ENCODE results near the gene KATNAL1. TPM values are rescaled to one million over a fixed set of nuclear protein-coding genes. Genes with fewer than 3 reads are reported as not detected.
A peak's percentile ranks its signal among the peaks of the same experiment; 100 is the strongest.

The KATNAL1 gene
- total RNA-seq, 1 donor from 2014 or later: 42.0 TPM

- no peak overlapping the region for H3K9ac ChIP-seq (ENCODE audit: low read length)
- TF ChIP-seq EZH2 (IDR thresholded peaks at IDR 0.05; ENCODE audit: insufficient read depth, low read length) (no peak), CTCF (IDR thresholded peaks at IDR 0.05; ENCODE audit: insufficient read depth, low read depth, low read length) (no peak)
- no peak for FAIRE-seq
Observed at GRCh38 chr13:30204564-30204963, 102.8 kb downstream of the KATNAL1 start.

DNA sequence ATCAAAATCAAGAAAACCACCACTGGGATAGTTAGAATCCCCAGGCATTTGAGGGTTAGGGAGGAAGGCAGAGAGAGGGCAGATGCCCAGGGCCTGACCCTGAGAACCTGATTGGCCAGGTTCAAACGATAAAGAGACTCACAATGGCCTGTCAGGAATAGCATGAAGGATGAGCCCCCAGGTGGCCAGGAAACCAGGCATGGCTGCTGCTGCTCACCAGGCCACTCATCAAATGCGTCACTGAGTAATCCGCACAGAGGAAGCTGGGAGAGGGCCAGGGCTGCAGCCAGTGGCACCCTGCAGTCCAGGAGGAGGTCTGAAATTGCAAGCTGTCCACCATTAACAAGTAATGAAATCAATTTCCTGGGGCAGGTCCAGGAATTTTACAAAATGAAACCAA is 111.3 kb downstream of the KATNAL1 start:
- peaks cover 2% of the 10 kb centered on the region for H3K9me3 ChIP-seq (ENCODE audit: insufficient read depth, low read depth, low read length)
- H2AFZ ChIP-seq (ENCODE audit: low read depth, low read length): no peak overlapping the region
- H3K27ac ChIP-seq (ENCODE audit: low read depth, low read length): no peak overlapping the region
- Mint-ChIP-seq H3K4me3 (ENCODE audit: unreplicated experiment) (no peak overlapping the region), H3K4me1 (ENCODE audit: low read depth, unreplicated experiment) (peaks cover 8% of the 10 kb centered on the region), H3K27ac (ENCODE audit: unreplicated experiment) (no peak overlapping the region), H3K27me3 (ENCODE audit: low read depth, unreplicated experiment) (no peaks in the 10 kb centered on the region), H3K36me3 (ENCODE audit: low read depth, unreplicated experiment) (peaks cover 11% of the 10 kb centered on the region), H3K9me3 (ENCODE audit: unreplicated experiment) (peaks cover 2% of the 10 kb centered on the region)
- peaks cover 5% of the 10 kb centered on the region for H3K4me1 ChIP-seq (ENCODE audit: insufficient read depth, low read length)
- DNase-seq (ENCODE audit: low read depth) (peak; percentile 66), FAIRE-seq (no peak)
- H3K27me3 ChIP-seq (ENCODE audit: insufficient read depth, low read length): no peaks in the 10 kb centered on the region
- H3K36me3 ChIP-seq (ENCODE audit: insufficient read depth, low read length): no peaks in the 10 kb centered on the region
- H4K20me1 ChIP-seq (ENCODE audit: insufficient read depth, low read length): no peaks in the 10 kb centered on the region
- H3K4me2 ChIP-seq (ENCODE audit: low read length): no peak overlapping the region
- TF ChIP-seq EZH2 (IDR thresholded peaks at IDR 0.05; ENCODE audit: insufficient read depth, low read length) (no peak), CTCF (IDR thresholded peaks at IDR 0.05; ENCODE audit: insufficient read depth, low read depth, low read length) (no peak)
- no peaks in the 10 kb centered on the region for H3K79me2 ChIP-seq (ENCODE audit: insufficient read depth, low read length)
- H3K4me3 ChIP-seq (ENCODE audit: insufficient read depth, low read depth, low read length): no peak overlapping the region
- no peak overlapping the region for H3K9ac ChIP-seq (ENCODE audit: low read length)

More at GRCh38 chr13:30204564-30204963, 102.8 kb downstream of the KATNAL1 start:
- Histone ChIP-seq H3K4me2 (ENCODE audit: low read length) (no peak overlapping the region), H3K79me2 (ENCODE audit: insufficient read depth, low read length) (no peaks in the 10 kb centered on the region), H3K36me3 (ENCODE audit: insufficient read depth, low read length) (peaks cover 7% of the 10 kb centered on the region), H3K9me3 (ENCODE audit: insufficient read depth, low read depth, low read length) (no peaks in the 10 kb centered on the region), H3K27me3 (ENCODE audit: insufficient read depth, low read length) (no peaks in the 10 kb centered on the region), H4K20me1 (ENCODE audit: insufficient read depth, low read length) (no peaks in the 10 kb centered on the region), H3K27ac (ENCODE audit: low read depth, low read length) (no peak overlapping the region), H2AFZ (ENCODE audit: low read depth, low read length) (no peak overlapping the region), H3K4me3 (ENCODE audit: insufficient read depth, low read depth, low read length) (no peak overlapping the region), H3K4me1 (ENCODE audit: insufficient read depth, low read length) (no peaks in the 10 kb centered on the region)
- Mint-ChIP-seq H3K27ac (ENCODE audit: unreplicated experiment) (no peak overlapping the region), H3K36me3 (ENCODE audit: low read depth, unreplicated experiment) (peaks cover 6% of the 10 kb centered on the region), H3K4me3 (ENCODE audit: unreplicated experiment) (no peak overlapping the region), H3K9me3 (ENCODE audit: unreplicated experiment) (no peaks in the 10 kb centered on the region), H3K27me3 (ENCODE audit: low read depth, unreplicated experiment) (no peaks in the 10 kb centered on the region), H3K4me1 (ENCODE audit: low read depth, unreplicated experiment) (no peaks in the 10 kb centered on the region)
- no peak for DNase-seq (ENCODE audit: low read depth)

DNA sequence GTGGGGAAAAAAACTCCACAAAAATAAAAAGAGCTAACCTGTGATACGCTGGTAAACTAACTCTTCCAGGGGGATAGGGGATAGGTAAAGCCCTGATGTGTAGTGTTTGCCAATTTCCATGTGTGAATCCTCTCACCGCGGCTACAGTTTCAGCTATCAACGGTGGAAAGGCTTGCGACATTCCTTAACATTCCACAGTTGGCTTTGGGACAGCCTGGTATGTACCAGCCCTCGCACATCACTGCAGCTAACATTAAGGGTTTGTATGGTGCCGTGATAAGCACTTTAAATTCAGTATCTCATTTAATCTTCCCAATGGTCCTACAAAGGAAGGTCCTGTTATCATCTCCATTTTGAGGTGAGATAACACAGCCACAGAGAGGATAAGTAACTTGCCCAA is 112.4 kb downstream of the KATNAL1 start:
- no peak overlapping the region for H3K4me3 ChIP-seq (ENCODE audit: insufficient read depth, low read depth, low read length)
- FAIRE-seq (no peak), DNase-seq (ENCODE audit: low read depth) (no peak)
- Mint-ChIP-seq H3K9me3 (ENCODE audit: unreplicated experiment) (peaks cover 2% of the 10 kb centered on the region), H3K36me3 (ENCODE audit: low read depth, unreplicated experiment) (peaks cover 11% of the 10 kb centered on the region), H3K27me3 (ENCODE audit: low read depth, unreplicated experiment) (no peaks in the 10 kb centered on the region), H3K4me3 (ENCODE audit: unreplicated experiment) (no peak overlapping the region), H3K4me1 (ENCODE audit: low read depth, unreplicated experiment) (peaks cover 8% of the 10 kb centered on the region), H3K27ac (ENCODE audit: unreplicated experiment) (no peak overlapping the region)
- no peak overlapping the region for H2AFZ ChIP-seq (ENCODE audit: low read depth, low read length)
- H3K27me3 ChIP-seq (ENCODE audit: insufficient read depth, low read length): no peaks in the 10 kb centered on the region
- H3K4me2 ChIP-seq (ENCODE audit: low read length): no peak overlapping the region
- peaks cover 2% of the 10 kb centered on the region for H3K9me3 ChIP-seq (ENCODE audit: insufficient read depth, low read depth, low read length)
- H4K20me1 ChIP-seq (ENCODE audit: insufficient read depth, low read length): no peaks in the 10 kb centered on the region
- TF ChIP-seq CTCF (IDR thresholded peaks at IDR 0.05; ENCODE audit: insufficient read depth, low read depth, low read length): no peak
- no peak for TF ChIP-seq EZH2 (IDR thresholded peaks at IDR 0.05; ENCODE audit: insufficient read depth, low read length)
- no peak overlapping the region for H3K27ac ChIP-seq (ENCODE audit: low read depth, low read length)
- peaks cover 5% of the 10 kb centered on the region for H3K4me1 ChIP-seq (ENCODE audit: insufficient read depth, low read length)
- no peaks in the 10 kb centered on the region for H3K36me3 ChIP-seq (ENCODE audit: insufficient read depth, low read length)
- no peak overlapping the region for H3K9ac ChIP-seq (ENCODE audit: low read length)
- H3K79me2 ChIP-seq (ENCODE audit: insufficient read depth, low read length): no peaks in the 10 kb centered on the region
